ENCODE results near the gene RAPGEF5. TPM values are rescaled to one million over a fixed set of nuclear protein-coding genes. Genes with fewer than 3 reads are reported as not detected.

The RAPGEF5 gene
- total and polyA plus RNA-seq, 9 donors = 6.4 to 22.5 (median 10.4) TPM

DNA sequence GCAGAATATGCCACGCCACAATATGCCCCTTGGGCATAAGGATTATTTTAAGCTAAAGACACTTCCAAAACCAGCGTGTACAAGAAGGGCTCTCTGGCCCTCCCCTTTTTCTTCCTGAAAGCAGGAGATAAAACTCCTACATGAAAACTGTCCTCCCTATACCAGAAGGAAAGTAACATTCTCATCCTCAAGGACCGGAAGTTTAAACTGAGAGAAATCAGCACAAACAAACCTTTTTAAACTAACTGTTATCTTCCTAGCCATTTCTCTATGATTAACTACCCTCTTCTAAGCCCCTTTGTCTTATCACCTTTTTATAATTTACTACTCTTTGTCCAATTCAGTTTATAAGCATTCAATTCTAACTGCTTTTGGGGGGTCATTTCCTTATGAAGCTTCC is 16.4 kb upstream of the RAPGEF5 start:
- Histone ChIP-seq H3K4me1 (ENCODE audit: insufficient read depth) (no peaks in the 10 kb centered on the region), H3K36me3 (no peaks in the 10 kb centered on the region), H3K27me3 (no peaks in the 10 kb centered on the region), H3K27ac (no peak overlapping the region), H3K4me3 (no peak overlapping the region), H3K9me3 (no peaks in the 10 kb centered on the region)
- no peak for DNase-seq
- intact Hi-C loops (cut with DNase I) = no loop called here
- no peak for TF ChIP-seq POLR2A (IDR thresholded peaks at IDR 0.05)
- TF ChIP-seq, protein P1, sequence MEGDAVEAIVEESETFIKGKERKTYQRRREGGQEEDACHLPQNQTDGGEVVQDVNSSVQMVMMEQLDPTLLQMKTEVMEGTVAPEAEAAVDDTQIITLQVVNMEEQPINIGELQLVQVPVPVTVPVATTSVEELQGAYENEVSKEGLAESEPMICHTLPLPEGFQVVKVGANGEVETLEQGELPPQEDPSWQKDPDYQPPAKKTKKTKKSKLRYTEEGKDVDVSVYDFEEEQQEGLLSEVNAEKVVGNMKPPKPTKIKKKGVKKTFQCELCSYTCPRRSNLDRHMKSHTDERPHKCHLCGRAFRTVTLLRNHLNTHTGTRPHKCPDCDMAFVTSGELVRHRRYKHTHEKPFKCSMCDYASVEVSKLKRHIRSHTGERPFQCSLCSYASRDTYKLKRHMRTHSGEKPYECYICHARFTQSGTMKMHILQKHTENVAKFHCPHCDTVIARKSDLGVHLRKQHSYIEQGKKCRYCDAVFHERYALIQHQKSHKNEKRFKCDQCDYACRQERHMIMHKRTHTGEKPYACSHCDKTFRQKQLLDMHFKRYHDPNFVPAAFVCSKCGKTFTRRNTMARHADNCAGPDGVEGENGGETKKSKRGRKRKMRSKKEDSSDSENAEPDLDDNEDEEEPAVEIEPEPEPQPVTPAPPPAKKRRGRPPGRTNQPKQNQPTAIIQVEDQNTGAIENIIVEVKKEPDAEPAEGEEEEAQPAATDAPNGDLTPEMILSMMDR (IDR thresholded peaks at IDR 0.05) = no peak
- TF ChIP-seq EP300 (IDR thresholded peaks at IDR 0.05) = no peak
- WGBS, 3 donors = 7 to 21% (median 9%) methylated on average over 3 of the region's 3 CpGs

DNA sequence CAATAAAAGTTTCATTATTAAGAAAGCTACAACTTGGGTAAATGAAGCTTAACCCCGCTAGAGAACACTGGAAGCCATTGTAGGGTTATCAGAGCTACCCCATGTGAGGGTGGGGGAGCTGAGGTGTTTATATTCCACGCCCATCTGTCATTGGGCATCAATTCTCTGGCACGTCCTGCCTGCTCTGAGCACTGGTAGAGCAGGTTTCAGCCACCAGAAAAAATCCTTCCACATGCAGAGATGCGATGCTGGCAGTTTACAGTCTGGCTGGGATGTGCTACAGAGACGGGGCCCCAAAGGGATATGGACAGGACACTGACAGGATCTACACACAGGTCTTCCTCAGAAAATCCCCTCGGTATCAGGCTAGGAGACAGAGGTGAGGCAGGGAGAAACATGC is 15.9 kb upstream of the RAPGEF5 start:
- Histone ChIP-seq H3K27me3 (no peaks in the 10 kb centered on the region), H3K4me3 (no peak overlapping the region), H3K27ac (no peak overlapping the region), H3K36me3 (no peaks in the 10 kb centered on the region), H3K9me3 (no peaks in the 10 kb centered on the region), H3K4me1 (ENCODE audit: insufficient read depth) (no peaks in the 10 kb centered on the region)
- 56 to 64% (median 57%) methylated on average over 6 of the region's 6 CpGs for WGBS, 3 donors
- TF ChIP-seq, protein P1 (IDR thresholded peaks at IDR 0.05) = no peak
- no peak for TF ChIP-seq EP300 (IDR thresholded peaks at IDR 0.05)
- TF ChIP-seq POLR2A (IDR thresholded peaks at IDR 0.05) = no peak
- DNase-seq = no peak
- intact Hi-C loops (cut with DNase I) = no loop called here

DNA sequence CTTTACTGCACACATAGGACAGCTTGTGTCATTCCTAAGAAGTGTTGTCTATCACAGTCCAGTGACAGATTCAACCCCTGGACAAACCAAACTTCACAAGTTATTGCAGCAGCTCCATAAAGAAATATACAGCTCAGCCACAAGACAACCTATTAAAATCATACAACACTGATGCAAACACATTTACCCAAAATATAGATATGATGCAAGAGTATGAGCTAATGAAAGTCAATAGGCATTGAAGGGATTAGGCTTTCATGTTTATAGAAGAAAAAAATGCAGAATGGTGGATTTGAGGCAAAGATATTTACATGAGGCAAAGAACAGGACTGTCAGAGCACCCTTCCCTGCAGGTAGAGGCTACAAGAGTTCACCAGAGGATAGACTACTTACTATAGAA is 14.9 kb upstream of the RAPGEF5 start:
- intact Hi-C loops (cut with DNase I) = no loop called here
- H3K36me3 ChIP-seq = no peaks in the 10 kb centered on the region
- H3K27me3 ChIP-seq = no peaks in the 10 kb centered on the region
- no peaks in the 10 kb centered on the region for H3K9me3 ChIP-seq
- no peak overlapping the region for H3K4me3 ChIP-seq
- H3K4me1 ChIP-seq (ENCODE audit: insufficient read depth) = no peaks in the 10 kb centered on the region
- TF ChIP-seq POLR2A (IDR thresholded peaks at IDR 0.05) (no peak), EP300 (IDR thresholded peaks at IDR 0.05) (no peak)
- TF ChIP-seq, protein P1 (IDR thresholded peaks at IDR 0.05) = no peak
- DNase-seq = no peak
- no peak overlapping the region for H3K27ac ChIP-seq

DNA sequence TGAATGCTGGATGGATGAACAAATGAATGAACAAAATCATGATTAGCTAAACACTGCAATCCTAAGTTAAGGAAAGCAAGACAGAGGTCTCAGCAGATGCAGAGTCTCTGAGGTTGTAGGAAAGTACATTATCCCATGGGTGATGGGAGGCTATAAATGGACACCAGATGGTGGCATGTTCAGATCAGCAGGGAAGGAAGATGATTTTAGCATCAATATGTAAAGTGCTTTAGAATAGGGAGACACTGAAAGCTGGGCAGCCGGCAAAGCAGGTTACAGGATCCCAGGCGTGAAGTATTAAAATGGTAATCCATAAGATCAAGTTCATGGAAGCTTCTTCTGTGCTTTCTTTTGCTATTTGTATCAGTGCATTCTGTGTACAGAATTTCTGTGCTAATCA is 7.9 kb upstream of the RAPGEF5 start:
- Histone ChIP-seq H3K9me3 (no peaks in the 10 kb centered on the region), H3K27ac (no peak overlapping the region), H3K36me3 (no peaks in the 10 kb centered on the region), H3K4me3 (no peak overlapping the region), H3K27me3 (no peaks in the 10 kb centered on the region), H3K4me1 (ENCODE audit: insufficient read depth) (no peaks in the 10 kb centered on the region)
- TF ChIP-seq, protein P1 (IDR thresholded peaks at IDR 0.05) = no peak
- TF ChIP-seq EP300 (IDR thresholded peaks at IDR 0.05) = no peak
- no peak for TF ChIP-seq POLR2A (IDR thresholded peaks at IDR 0.05)
- no peak for DNase-seq
- intact Hi-C loops (cut with DNase I) = no loop called here
- WGBS, 3 donors = 92 to 97% (median 94%) methylated on average over 2 of the region's 2 CpGs
